ENCODE results near the gene KTN1. TPM values are rescaled to one million over a fixed set of nuclear protein-coding genes. Genes with fewer than 3 reads are reported as not detected.

Gene KTN1
- total and polyA plus RNA-seq, 2 experiments from 2014 or later, result 124 to 607 TPM

- TF ChIP-seq, protein P1, sequence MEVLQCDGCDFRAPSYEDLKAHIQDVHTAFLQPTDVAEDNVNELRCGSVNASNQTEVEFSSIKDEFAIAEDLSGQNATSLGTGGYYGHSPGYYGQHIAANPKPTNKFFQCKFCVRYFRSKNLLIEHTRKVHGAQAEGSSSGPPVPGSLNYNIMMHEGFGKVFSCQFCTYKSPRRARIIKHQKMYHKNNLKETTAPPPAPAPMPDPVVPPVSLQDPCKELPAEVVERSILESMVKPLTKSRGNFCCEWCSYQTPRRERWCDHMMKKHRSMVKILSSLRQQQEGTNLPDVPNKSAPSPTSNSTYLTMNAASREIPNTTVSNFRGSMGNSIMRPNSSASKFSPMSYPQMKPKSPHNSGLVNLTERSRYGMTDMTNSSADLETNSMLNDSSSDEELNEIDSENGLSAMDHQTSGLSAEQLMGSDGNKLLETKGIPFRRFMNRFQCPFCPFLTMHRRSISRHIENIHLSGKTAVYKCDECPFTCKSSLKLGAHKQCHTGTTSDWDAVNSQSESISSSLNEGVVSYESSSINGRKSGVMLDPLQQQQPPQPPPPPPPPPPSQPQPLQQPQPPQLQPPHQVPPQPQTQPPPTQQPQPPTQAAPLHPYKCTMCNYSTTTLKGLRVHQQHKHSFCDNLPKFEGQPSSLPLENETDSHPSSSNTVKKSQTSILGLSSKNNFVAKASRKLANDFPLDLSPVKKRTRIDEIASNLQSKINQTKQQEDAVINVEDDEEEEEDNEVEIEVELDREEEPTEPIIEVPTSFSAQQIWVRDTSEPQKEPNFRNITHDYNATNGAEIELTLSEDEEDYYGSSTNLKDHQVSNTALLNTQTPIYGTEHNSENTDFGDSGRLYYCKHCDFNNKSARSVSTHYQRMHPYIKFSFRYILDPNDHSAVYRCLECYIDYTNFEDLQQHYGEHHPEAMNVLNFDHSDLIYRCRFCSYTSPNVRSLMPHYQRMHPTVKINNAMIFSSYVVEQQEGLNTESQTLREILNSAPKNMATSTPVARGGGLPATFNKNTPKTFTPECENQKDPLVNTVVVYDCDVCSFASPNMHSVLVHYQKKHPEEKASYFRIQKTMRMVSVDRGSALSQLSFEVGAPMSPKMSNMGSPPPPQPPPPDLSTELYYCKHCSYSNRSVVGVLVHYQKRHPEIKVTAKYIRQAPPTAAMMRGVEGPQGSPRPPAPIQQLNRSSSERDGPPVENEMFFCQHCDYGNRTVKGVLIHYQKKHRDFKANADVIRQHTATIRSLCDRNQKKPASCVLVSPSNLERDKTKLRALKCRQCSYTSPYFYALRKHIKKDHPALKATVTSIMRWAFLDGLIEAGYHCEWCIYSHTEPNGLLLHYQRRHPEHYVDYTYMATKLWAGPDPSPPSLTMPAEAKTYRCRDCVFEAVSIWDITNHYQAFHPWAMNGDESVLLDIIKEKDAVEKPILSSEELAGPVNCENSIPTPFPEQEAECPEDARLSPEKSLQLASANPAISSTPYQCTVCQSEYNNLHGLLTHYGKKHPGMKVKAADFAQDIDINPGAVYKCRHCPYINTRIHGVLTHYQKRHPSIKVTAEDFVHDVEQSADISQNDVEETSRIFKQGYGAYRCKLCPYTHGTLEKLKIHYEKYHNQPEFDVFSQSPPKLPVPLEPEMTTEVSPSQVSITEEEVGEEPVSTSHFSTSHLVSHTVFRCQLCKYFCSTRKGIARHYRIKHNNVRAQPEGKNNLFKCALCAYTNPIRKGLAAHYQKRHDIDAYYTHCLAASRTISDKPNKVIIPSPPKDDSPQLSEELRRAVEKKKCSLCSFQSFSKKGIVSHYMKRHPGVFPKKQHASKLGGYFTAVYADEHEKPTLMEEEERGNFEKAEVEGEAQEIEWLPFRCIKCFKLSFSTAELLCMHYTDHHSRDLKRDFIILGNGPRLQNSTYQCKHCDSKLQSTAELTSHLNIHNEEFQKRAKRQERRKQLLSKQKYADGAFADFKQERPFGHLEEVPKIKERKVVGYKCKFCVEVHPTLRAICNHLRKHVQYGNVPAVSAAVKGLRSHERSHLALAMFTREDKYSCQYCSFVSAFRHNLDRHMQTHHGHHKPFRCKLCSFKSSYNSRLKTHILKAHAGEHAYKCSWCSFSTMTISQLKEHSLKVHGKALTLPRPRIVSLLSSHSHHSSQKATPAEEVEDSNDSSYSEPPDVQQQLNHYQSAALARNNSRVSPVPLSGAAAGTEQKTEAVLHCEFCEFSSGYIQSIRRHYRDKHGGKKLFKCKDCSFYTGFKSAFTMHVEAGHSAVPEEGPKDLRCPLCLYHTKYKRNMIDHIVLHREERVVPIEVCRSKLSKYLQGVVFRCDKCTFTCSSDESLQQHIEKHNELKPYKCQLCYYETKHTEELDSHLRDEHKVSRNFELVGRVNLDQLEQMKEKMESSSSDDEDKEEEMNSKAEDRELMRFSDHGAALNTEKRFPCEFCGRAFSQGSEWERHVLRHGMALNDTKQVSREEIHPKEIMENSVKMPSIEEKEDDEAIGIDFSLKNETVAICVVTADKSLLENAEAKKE (CRISPR knock-in tag; IDR thresholded peaks at IDR 0.05), result no peak
- TF ChIP-seq EZH2phosphoT487 (IDR thresholded peaks at IDR 0.05; ENCODE audit: unreplicated experiment), result no peak
- TF ChIP-seq NANOG (IDR thresholded peaks at IDR 0.05; ENCODE audit: borderline replicate concordance), result no peak
- TF ChIP-seq ZNF331 (CRISPR knock-in tag; IDR thresholded peaks at IDR 0.05; ENCODE audit: low read depth), result no peak
- no peak for TF ChIP-seq CREB1 (CRISPR knock-in tag; IDR thresholded peaks at IDR 0.05; ENCODE audit: low read depth)
- no peak for TF ChIP-seq JUNB (IDR thresholded peaks at IDR 0.05; ENCODE audit: unreplicated experiment)
Observed at GRCh38 chr14:55533960-55534359, 46.0 kb upstream of the KTN1 start (continued).

DNA sequence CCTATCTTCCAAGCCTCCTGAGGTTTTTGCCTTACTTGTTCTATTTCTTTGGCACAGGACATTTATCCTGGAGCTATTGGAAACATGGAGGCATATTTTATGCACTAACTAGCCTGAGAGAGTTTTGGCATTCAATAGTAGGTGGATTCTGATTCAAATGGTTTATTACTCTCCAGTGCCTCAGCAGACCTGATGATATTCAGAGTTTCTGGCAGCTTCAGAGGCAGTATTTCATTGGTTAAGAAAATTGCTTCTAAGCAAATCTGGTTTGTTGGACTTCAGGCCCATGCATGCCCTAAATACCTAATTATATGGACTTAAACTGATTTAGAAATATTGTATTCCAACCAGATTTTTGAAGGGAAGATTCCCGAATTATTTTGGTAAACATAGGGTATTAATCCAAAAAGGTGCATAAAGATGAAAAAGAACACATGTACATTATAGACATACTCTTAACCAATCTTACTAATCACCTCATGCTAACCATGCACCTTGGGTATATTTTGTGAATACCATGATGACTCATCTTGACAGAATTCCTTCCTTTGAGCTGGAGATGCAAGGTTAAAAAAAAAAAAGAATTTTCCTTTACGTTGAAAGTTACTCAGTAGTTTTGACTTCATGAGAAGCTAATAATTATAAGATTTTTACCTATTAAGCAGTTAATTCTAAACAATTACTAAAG, 44.3 kb upstream of the KTN1 start:
- Histone ChIP-seq H3K27me3 (ENCODE audit: insufficient read depth) (no peaks in the 10 kb centered on the region), H3K4me1 (ENCODE audit: insufficient read depth) (no peaks in the 10 kb centered on the region), H4K20me1 (replicated peaks; ENCODE audit: insufficient read depth) (no peaks in the 10 kb centered on the region), H3K4me2 (no peak overlapping the region), H3K36me3 (ENCODE audit: insufficient read depth) (no peaks in the 10 kb centered on the region), H3K9me2 (ENCODE audit: insufficient read depth) (no peaks in the 10 kb centered on the region), H2AFZ (no peak overlapping the region), H3F3A (replicated peaks; ENCODE audit: low read depth) (no peaks in the 10 kb centered on the region), H3K79me2 (replicated peaks; ENCODE audit: insufficient read depth) (no peaks in the 10 kb centered on the region), H3K27ac (ENCODE audit: low read depth) (no peak overlapping the region), H3K4me3 (no peak overlapping the region)
- no peak overlapping the region for H3K4me3 Mint-ChIP-seq
- H3K27me3 Mint-ChIP-seq (ENCODE audit: insufficient read depth, low read depth, poor library complexity), result peaks cover 2% of the 10 kb centered on the region
- H3K4me1 Mint-ChIP-seq, result no peaks in the 10 kb centered on the region
- no peak for DNase-seq (ENCODE audit: low spot score)
- H3K27ac Mint-ChIP-seq, result no peak overlapping the region
- no peak for ATAC-seq
- 0 out of 3 replicates have a peak, but pooled peaks cover 2% of the 10 kb centered on the region for H3K36me3 Mint-ChIP-seq (ENCODE audit: low read depth)
- H3K9me3 Mint-ChIP-seq, result peaks cover 7% of the 10 kb centered on the region
- TF ChIP-seq NANOG (IDR thresholded peaks at IDR 0.05; ENCODE audit: borderline replicate concordance), result no peak
- no peak for TF ChIP-seq JUNB (IDR thresholded peaks at IDR 0.05; ENCODE audit: unreplicated experiment)
- no peak for TF ChIP-seq ZNF114 (CRISPR knock-in tag; IDR thresholded peaks at IDR 0.05)
- TF ChIP-seq POLR2AphosphoS5 (IDR thresholded peaks at IDR 0.05; ENCODE audit: low read depth), result no peak
- TF ChIP-seq, protein P1 (CRISPR knock-in tag; IDR thresholded peaks at IDR 0.05), result no peak
- TF ChIP-seq ZNF331 (CRISPR knock-in tag; IDR thresholded peaks at IDR 0.05; ENCODE audit: low read depth), result no peak
- TF ChIP-seq CREB1 (CRISPR knock-in tag; IDR thresholded peaks at IDR 0.05; ENCODE audit: low read depth), result no peak
- TF ChIP-seq EZH2 (IDR thresholded peaks at IDR 0.05; ENCODE audit: low read depth, unreplicated experiment), result no peak
